Loucy (cell line): ENCODE results near the gene KEAP1.

Experiments
- H2AFZ ChIP-seq: fragments of 200-600 bp; sonication (generic); 2 replicates; pipeline ENCODE4 v1.6.0; 2016; ENCODE audit warnings: antibody characterized with exemption, mild to moderate bottlenecking, low read length, moderate library complexity
- H3F3A ChIP-seq: fragments of 200-600 bp; 2 replicates; pipeline ENCODE4 v1.6.0; 2016; ENCODE audit warnings: antibody characterized with exemption, low read depth, mild to moderate bottlenecking
- H3K27me3 ChIP-seq: fragments of 200-600 bp; sonication (generic); 2 replicates; pipeline ENCODE4 v1.6.1; 2014; ENCODE audit warnings: low read length, mild to moderate bottlenecking; ENCODE audit not compliant: insufficient read depth, poor library complexity, severe bottlenecking
- H3K36me3 ChIP-seq: fragments of 200-600 bp; sonication (generic); 2 replicates; pipeline ENCODE4 v1.6.1; 2016; ENCODE audit warnings: low read length; ENCODE audit not compliant: insufficient read depth
- H3K4me1 ChIP-seq: fragments of 200-600 bp; sonication (generic); 2 replicates; pipeline ENCODE4 v1.5.1; 2014; ENCODE audit warnings: low read length, mild to moderate bottlenecking; ENCODE audit not compliant: insufficient read depth, poor library complexity, severe bottlenecking
- H3K4me2 ChIP-seq: fragments of 200-600 bp; sonication (generic); 2 replicates; pipeline ENCODE4 v1.6.0; 2014; ENCODE audit warnings: antibody characterized with exemption, low read length, low read depth, mild to moderate bottlenecking; ENCODE audit not compliant: poor library complexity, severe bottlenecking
- H3K4me3 ChIP-seq: fragments of 200-600 bp; sonication (generic); 2 replicates; pipeline ENCODE4 v1.5.1; 2014; ENCODE audit warnings: low read length, mild to moderate bottlenecking, mixed read lengths; ENCODE audit not compliant: poor library complexity, severe bottlenecking
- H3K79me2 ChIP-seq: fragments of 200-600 bp; sonication (generic); 2 replicates; pipeline ENCODE4 v1.6.1; 2014; ENCODE audit warnings: low read length; ENCODE audit not compliant: insufficient read depth
- H3K9ac ChIP-seq: fragments of 200-600 bp; sonication (generic); 2 replicates; pipeline ENCODE4 v1.6.0; 2014; ENCODE audit warnings: mild to moderate bottlenecking, low read depth, low read length, moderate library complexity; ENCODE audit not compliant: poor library complexity, severe bottlenecking
- H3K9me2 ChIP-seq: fragments of 200-600 bp; sonication (generic); replicated peaks from 2 replicates; pipeline ENCODE4 v1.6.1; 2016; ENCODE audit warnings: low read depth, low read length, mixed read lengths
- H3K9me3 ChIP-seq: fragments of 200-600 bp; sonication (generic); 2 replicates; pipeline ENCODE4 v1.6.1; 2014; ENCODE audit warnings: mild to moderate bottlenecking, antibody characterized with exemption, low read length, low read depth; ENCODE audit not compliant: insufficient read depth
- H4K20me1 ChIP-seq: fragments of 200-600 bp; sonication (generic); 2 replicates; pipeline ENCODE4 v1.6.0; 2014; ENCODE audit warnings: antibody characterized with exemption, low read length, mild to moderate bottlenecking; ENCODE audit not compliant: insufficient read depth, poor library complexity, severe bottlenecking
- CTCF ChIP-seq: fragments of 200-600 bp; sonication (generic); conservative IDR thresholded peaks from 2 replicates; pipeline ENCODE4 v1.5.1; 2014; ENCODE audit warnings: mild to moderate bottlenecking, antibody characterized with exemption, low read length
- EZH2phosphoT487 ChIP-seq: fragments of 200-600 bp; IDR thresholded peaks from 2 replicates; pipeline ENCODE4 v1.6.1; 2018; ENCODE audit warnings: antibody characterized with exemption, mild to moderate bottlenecking, moderate library complexity, borderline replicate concordance

The KEAP1 gene

GRCh38 chr19:10454267-10454666, 48.9 kb downstream of the KEAP1 start:
- no peaks in the 10 kb centered on the region for H4K20me1 ChIP-seq
- H2AFZ ChIP-seq: no peak overlapping the region
- TF ChIP-seq EZH2phosphoT487: no peak
- TF ChIP-seq CTCF: no peak
- H3K4me2 ChIP-seq: no peak overlapping the region
- no peaks in the 10 kb centered on the region for H3K27me3 ChIP-seq
- no peaks in the 10 kb centered on the region for H3K36me3 ChIP-seq
- H3K79me2 ChIP-seq: no peaks in the 10 kb centered on the region
- H3F3A ChIP-seq: no peaks in the 10 kb centered on the region
- H3K4me3 ChIP-seq: no peak overlapping the region
- no peak overlapping the region for H3K9ac ChIP-seq
- no peaks in the 10 kb centered on the region for H3K9me3 ChIP-seq
- peaks cover 3% of the 10 kb centered on the region for H3K4me1 ChIP-seq
- H3K9me2 ChIP-seq: no peaks in the 10 kb centered on the region

- Histone ChIP-seq H3F3A (no peaks in the 10 kb centered on the region), H4K20me1 (no peaks in the 10 kb centered on the region), H3K9me2 (no peaks in the 10 kb centered on the region), H3K27me3 (no peaks in the 10 kb centered on the region), H3K9ac (no peak overlapping the region), H3K36me3 (no peaks in the 10 kb centered on the region), H3K9me3 (no peaks in the 10 kb centered on the region), H3K4me2 (no peak overlapping the region), H3K79me2 (no peaks in the 10 kb centered on the region), H3K4me1 (peaks cover 3% of the 10 kb centered on the region), H3K4me3 (no peak overlapping the region), H2AFZ (no peak overlapping the region)
- TF ChIP-seq CTCF (no peak), EZH2phosphoT487 (no peak)
These were observed 49.3 kb downstream of the KEAP1 start for GRCh38 chr19:10453852-10454251.

GRCh38 chr19:10452726-10453618, 50.2 kb downstream of the KEAP1 start:
- H3K9me3 ChIP-seq: no peaks in the 10 kb centered on the region
- H3F3A ChIP-seq: no peaks in the 10 kb centered on the region
- no peak overlapping the region for H3K9ac ChIP-seq
- no peak overlapping the region for H3K4me2 ChIP-seq
- no peaks in the 10 kb centered on the region for H3K79me2 ChIP-seq
- no peaks in the 10 kb centered on the region for H3K9me2 ChIP-seq
- H3K27me3 ChIP-seq: no peaks in the 10 kb centered on the region
- H2AFZ ChIP-seq: no peak overlapping the region
- H3K36me3 ChIP-seq: no peaks in the 10 kb centered on the region
- H4K20me1 ChIP-seq: no peaks in the 10 kb centered on the region
- no peak overlapping the region for H3K4me3 ChIP-seq
- peaks cover 3% of the 10 kb centered on the region for H3K4me1 ChIP-seq
- no peak for TF ChIP-seq EZH2phosphoT487
- no peak for TF ChIP-seq CTCF
